ENCODE data around the gene ZNF587B. TPM values are rescaled to one million over a fixed set of nuclear protein-coding genes. Genes with fewer than 3 reads are reported as not detected.
"Not testable (repeated sequence)": the region's sequence is repeated elsewhere in the genome, so short reads cannot be mapped to it uniquely, and the experiment has no call there.

ZNF587B gene
- total RNA-seq, 2 experiments from 2014 or later: 23.0 to 23.8 TPM

DNA sequence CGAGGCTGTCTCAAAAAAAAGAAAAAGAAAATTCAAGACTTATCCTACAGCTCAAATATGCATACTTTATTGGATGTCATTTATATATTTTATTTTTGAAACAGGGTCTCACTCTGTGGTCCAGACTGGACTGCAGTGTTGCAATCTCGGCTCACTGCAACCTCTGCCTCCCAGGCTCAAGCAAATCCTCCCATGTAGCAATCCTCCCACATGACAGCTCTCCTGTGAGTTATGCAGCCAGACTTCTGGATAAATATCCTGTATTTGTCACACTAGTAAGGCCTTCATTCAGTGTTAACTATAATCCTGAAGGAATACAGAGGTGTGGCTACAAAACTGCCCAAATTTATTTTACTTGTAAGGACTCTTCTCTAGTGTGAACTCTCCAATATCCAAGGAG lies 22.6 kb upstream of the ZNF587B start:
- Mint-ChIP-seq H3K27me3 (no peaks in the 10 kb centered on the region), H3K4me1 (ENCODE audit: low read depth) (peaks cover 45% of the 10 kb centered on the region), H3K4me3 (no peak overlapping the region), H3K36me3 (ENCODE audit: low read depth) (peaks cover 65% of the 10 kb centered on the region), H3K27ac (no peak overlapping the region), H3K9me3 (no peaks in the 10 kb centered on the region)
- no peak for TF ChIP-seq CTCF (IDR thresholded peaks at IDR 0.05)
- DNase-seq (no peak), ATAC-seq (ENCODE audit: poor library complexity) (no peak)
- H3K27ac ChIP-seq (ENCODE audit: low read depth in 1 of 2, low read length in 2 of 2): no peak overlapping the region
- intact Hi-C loops (cut with DNase I, micrococcal nuclease): no loop called here
- peaks cover 0 to 9% of the 10 kb centered on the region in 2 experiments for H3K9me3 ChIP-seq (ENCODE audit: control insufficient read depth in 1 of 2, insufficient read depth in 1 of 2, low read length in 2 of 2)
- H3K4me1 ChIP-seq (ENCODE audit: insufficient read depth, low read length): peaks cover 13% of the 10 kb centered on the region
- H3K27me3 ChIP-seq (ENCODE audit: control insufficient read depth in 1 of 2, insufficient read depth in 2 of 2, low read length in 2 of 2): no peaks in the 10 kb centered on the region
- H3K36me3 ChIP-seq (ENCODE audit: insufficient read depth, low read length): peaks cover 31% of the 10 kb centered on the region
- POLR2A ChIA-PET: no interaction called here
- H3K4me3 ChIP-seq (ENCODE audit: low read length): no peak overlapping the region
- CTCF ChIA-PET: no interaction called here

DNA sequence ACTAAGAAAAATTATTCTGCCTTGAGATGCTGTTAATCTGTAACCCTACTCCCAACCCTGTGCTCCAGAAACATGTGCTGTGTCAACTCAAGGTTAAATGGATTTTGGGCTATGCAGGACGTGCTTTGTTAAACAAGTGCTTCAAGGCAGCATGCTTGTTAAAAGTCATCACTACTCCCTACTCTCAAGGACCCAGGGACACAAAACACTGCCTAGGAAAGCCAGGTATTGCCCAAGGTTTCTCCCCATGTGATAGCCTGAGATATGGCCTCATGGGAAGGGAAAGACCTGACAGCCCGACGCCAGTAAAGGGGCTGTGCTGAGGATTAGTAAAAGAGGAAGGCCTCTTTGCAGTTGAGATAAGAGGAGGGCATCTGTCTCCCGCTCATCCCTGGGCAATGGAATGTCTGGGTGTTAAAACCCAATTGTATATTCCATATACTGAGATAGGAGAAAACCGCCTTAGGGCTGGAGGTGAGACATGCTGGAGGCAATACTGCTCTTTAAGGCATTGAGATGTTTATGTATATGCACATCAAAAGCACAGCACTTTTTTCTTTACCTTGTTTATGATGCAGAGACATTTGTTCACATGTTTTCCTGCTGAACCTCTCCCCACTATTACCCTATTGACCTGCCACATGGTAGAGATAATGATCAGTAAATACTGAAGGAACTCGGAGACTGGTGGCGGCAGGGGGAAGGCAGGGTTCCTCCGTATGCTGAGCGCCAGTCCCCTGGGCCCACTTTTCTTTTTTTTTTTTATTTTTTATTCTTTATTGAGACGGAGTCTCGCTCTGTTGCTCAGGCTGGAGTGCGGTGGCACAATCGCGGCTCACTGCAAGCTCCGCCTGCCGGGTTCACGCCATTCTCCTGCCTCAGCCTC lies 19.4 kb upstream of the ZNF587B start:
- Histone ChIP-seq H3K36me3 (ENCODE audit: insufficient read depth, low read length) (peaks cover 33% of the 10 kb centered on the region), H3K4me1 (ENCODE audit: insufficient read depth, low read length) (peaks cover 32% of the 10 kb centered on the region)
- H3K4me1 Mint-ChIP-seq (ENCODE audit: low read depth): peaks cover 54% of the 10 kb centered on the region
- CTCF ChIA-PET; H3K27me3 ChIP-seq (ENCODE audit: control insufficient read depth in 1 of 2, insufficient read depth in 2 of 2, low read length in 2 of 2); DNase-seq; H3K27ac Mint-ChIP-seq; POLR2A ChIA-PET; ATAC-seq (ENCODE audit: poor library complexity); H3K9me3 Mint-ChIP-seq; H3K4me3 ChIP-seq (ENCODE audit: low read length); H3K27ac ChIP-seq (ENCODE audit: low read depth in 1 of 2, low read length in 2 of 2); H3K9me3 ChIP-seq (ENCODE audit: control insufficient read depth in 1 of 2, insufficient read depth in 1 of 2, low read length in 2 of 2); H3K27me3 Mint-ChIP-seq: not testable (repeated sequence)
- H3K36me3 Mint-ChIP-seq (ENCODE audit: low read depth): peaks cover 67% of the 10 kb centered on the region
- intact Hi-C loops (cut with DNase I, micrococcal nuclease): loop anchor here (10.0 kb wide), 2 partner anchors 344 to 514 kb away; partner anchors contain the start of genes ZNF329 (in 1 of the 2) and ZSCAN22 (in 1 of the 2)
- H3K4me3 Mint-ChIP-seq: peak overlapping the region; percentile 4

GRCh38 chr19:57812226-57812625 lies 17.9 kb upstream of the ZNF587B start:
- intact Hi-C loops (cut with DNase I, micrococcal nuclease): loop anchor here (1.0 to 10.0 kb wide), 3 partner anchors 41 to 513 kb away; partner anchors contain the start of genes ZNF329 (in 1 of the 2) and ZSCAN22 (in 1 of the 2)
- H3K27me3 ChIP-seq (ENCODE audit: control insufficient read depth in 1 of 2, insufficient read depth in 2 of 2, low read length in 2 of 2): no peaks in the 10 kb centered on the region
- Mint-ChIP-seq H3K9me3 (no peaks in the 10 kb centered on the region), H3K27ac (peak overlapping the region; percentile 94), H3K4me3 (peak overlapping the region; percentile 57), H3K36me3 (ENCODE audit: low read depth) (peaks cover 59% of the 10 kb centered on the region), H3K4me1 (ENCODE audit: low read depth) (peaks cover 54% of the 10 kb centered on the region), H3K27me3 (no peaks in the 10 kb centered on the region)
- POLR2A ChIA-PET: no interaction called here
- TF ChIP-seq CTCF (IDR thresholded peaks at IDR 0.05): no peak
- H3K36me3 ChIP-seq (ENCODE audit: insufficient read depth, low read length): peaks cover 33% of the 10 kb centered on the region
- CTCF ChIA-PET: no interaction called here
- peak overlapping the region in 1 of 2 donors; percentile 27 for H3K27ac ChIP-seq (ENCODE audit: low read depth in 1 of 2, low read length in 2 of 2)
- H3K4me1 ChIP-seq (ENCODE audit: insufficient read depth, low read length): peaks cover 32% of the 10 kb centered on the region
- no peak for DNase-seq
- H3K4me3 ChIP-seq (ENCODE audit: low read length): no peak overlapping the region
- H3K9me3 ChIP-seq (ENCODE audit: control insufficient read depth in 1 of 2, insufficient read depth in 1 of 2, low read length in 2 of 2): no peaks in the 10 kb centered on the region
- no peak for ATAC-seq (ENCODE audit: poor library complexity)

GRCh38 chr19:57812975-57813820 lies 16.9 kb upstream of the ZNF587B start:
- DNase-seq: not testable (repeated sequence)
- H3K27ac Mint-ChIP-seq: peak overlapping the region; percentile 94

More at GRCh38 chr19:57812975-57813820, 16.9 kb upstream of the ZNF587B start:
- H3K4me1 ChIP-seq (ENCODE audit: insufficient read depth, low read length): peaks cover 32% of the 10 kb centered on the region
- H3K36me3 ChIP-seq (ENCODE audit: insufficient read depth, low read length): peaks cover 24% of the 10 kb centered on the region
- Mint-ChIP-seq H3K36me3 (ENCODE audit: low read depth) (peaks cover 52% of the 10 kb centered on the region), H3K4me1 (ENCODE audit: low read depth) (peaks cover 49% of the 10 kb centered on the region), H3K4me3 (peak overlapping the region; percentile 90)
- H3K9me3 ChIP-seq (ENCODE audit: control insufficient read depth in 1 of 2, insufficient read depth in 1 of 2, low read length in 2 of 2); CTCF ChIA-PET; H3K27me3 Mint-ChIP-seq; H3K4me3 ChIP-seq (ENCODE audit: low read length); H3K27me3 ChIP-seq (ENCODE audit: control insufficient read depth in 1 of 2, insufficient read depth in 2 of 2, low read length in 2 of 2); H3K9me3 Mint-ChIP-seq: not testable (repeated sequence)
- intact Hi-C loops (cut with DNase I, micrococcal nuclease): loop anchor here (1.0 to 10.0 kb wide), 3 partner anchors 40 to 512 kb away; partner anchors contain the start of genes ZNF329 (in 1 of the 2) and ZSCAN22 (in 1 of the 2)
- peak; percentile 14 for ATAC-seq (ENCODE audit: poor library complexity)
- H3K27ac ChIP-seq (ENCODE audit: low read depth in 1 of 2, low read length in 2 of 2): peak overlapping the region in 1 of 2 donors; percentile 27
- POLR2A ChIA-PET: interaction anchor here (0.6 kb wide), 1 partner anchor 36 kb away, joined by 4 read pairs; the partner anchor contains the start of gene ZNF587
